IMR-90 (cell line): Measurements from ENCODE around the gene CEACAM7. TPM values are rescaled to one million over a fixed set of nuclear protein-coding genes. Genes with fewer than 3 reads are reported as not detected.

Source experiments
- ATAC-seq: fragments of 200-7000 bp; cut with Tn5 transposase; 2 replicates; pipeline ENCODE4 v1.9.1; 2020; ENCODE audit warnings: low read depth, mild to moderate bottlenecking, moderate library complexity
- BruUV-seq: library from RNA; stranded (reverse); fragments of 400-500 nt; replicated peaks from 2 replicates; lab custom pipeline; 2021; lab: Mats Ljungman, UMichigan
- CTCF ChIA-PET: fragments of 300-600 bp; formaldehyde crosslinking; extraction: SDS; loops from one replicate; lab custom pipeline; 2021; ENCODE audit warnings: antibody characterized with exemption; lab: Yijun Ruan, JAX
- POLR2A ChIA-PET: fragments of 300-600 bp; sonication (Branson Sonifier 250); formaldehyde crosslinking; loops from one replicate; lab custom pipeline; 2022; ENCODE audit warnings: antibody characterized with exemption; ENCODE audit not compliant: unreplicated experiment; lab: Charles Lee
- DNase-seq: peaks from one replicate; pipeline ENCODE4 v3.0.0; 2013
- H2AFZ ChIP-seq: replicated peaks from 2 replicates; pipeline ENCODE3; 2013; ENCODE audit warnings: low read length, mild to moderate bottlenecking; ENCODE audit not compliant: poor library complexity
- H2AK5ac ChIP-seq: 2 replicates; pipeline ENCODE4 v1.6.1; 2013; ENCODE audit warnings: low read depth, low read length, inconsistent platforms
- H2AK9ac ChIP-seq: replicated peaks from 2 replicates; pipeline ENCODE3; 2013; ENCODE audit warnings: mild to moderate bottlenecking, low read depth, low read length, moderate library complexity; ENCODE audit not compliant: poor library complexity
- H2BK120ac ChIP-seq: 2 replicates; pipeline ENCODE4 v1.6.1; 2013; ENCODE audit warnings: low read depth, low read length, inconsistent platforms
- H2BK15ac ChIP-seq: 3 replicates; pipeline ENCODE4 v1.6.1; 2013; ENCODE audit warnings: low read depth, low read length, inconsistent platforms
- H2BK20ac ChIP-seq: 2 replicates; pipeline ENCODE4 v1.6.1; 2013; ENCODE audit warnings: low read depth, mild to moderate bottlenecking, inconsistent platforms, low read length, moderate library complexity
- H2BK5ac ChIP-seq: 2 replicates; pipeline ENCODE4 v1.6.1; 2013; ENCODE audit warnings: mild to moderate bottlenecking, low read depth, low read length, inconsistent platforms; ENCODE audit not compliant: poor library complexity, severe bottlenecking
- H3K14ac ChIP-seq: replicated peaks from 2 replicates; pipeline ENCODE4 v1.6.1; 2013; ENCODE audit warnings: low read depth, low read length, inconsistent platforms
- H3K18ac ChIP-seq: 2 replicates; pipeline ENCODE4 v1.6.1; 2013; ENCODE audit warnings: low read depth, low read length, control low read depth
- H3K23ac ChIP-seq: 2 replicates; pipeline ENCODE4 v1.6.1; 2013; ENCODE audit warnings: low read depth, low read length, inconsistent platforms
- H3K27ac ChIP-seq: 2 replicates; pipeline ENCODE4 v1.5.1; 2013; ENCODE audit warnings: mild to moderate bottlenecking, control low read depth, low read length; ENCODE audit not compliant: insufficient read depth
- H3K27me3 ChIP-seq: 2 replicates; pipeline ENCODE4 v1.6.1; 2013; ENCODE audit warnings: low read length; ENCODE audit not compliant: control insufficient read depth, insufficient read depth
- H3K36me3 ChIP-seq: 2 replicates; pipeline ENCODE4 v1.6.1; 2013; ENCODE audit warnings: low read length, mixed read lengths; ENCODE audit not compliant: control insufficient read depth, insufficient read depth
- H3K4ac ChIP-seq: 2 replicates; pipeline ENCODE4 v1.6.1; 2013; ENCODE audit warnings: low read depth, low read length, inconsistent platforms
- H3K4me1 ChIP-seq: 2 replicates; pipeline ENCODE4 v1.6.1; 2013; ENCODE audit warnings: low read length, mixed read lengths; ENCODE audit not compliant: control insufficient read depth, insufficient read depth
- H3K4me2 ChIP-seq: 2 replicates; pipeline ENCODE4 v1.6.1; 2013; ENCODE audit warnings: low read depth, mild to moderate bottlenecking, control low read depth, low read length, moderate library complexity
- H3K4me3 ChIP-seq: 2 replicates; pipeline ENCODE4 v1.5.1; 2013; ENCODE audit warnings: low read depth, mild to moderate bottlenecking, control low read depth, low read length, moderate library complexity; ENCODE audit not compliant: insufficient read depth
- H3K56ac ChIP-seq: 2 replicates; pipeline ENCODE4 v1.6.1; 2013; ENCODE audit warnings: low read length, inconsistent platforms; ENCODE audit not compliant: insufficient read depth; ENCODE audit errors: extremely low read depth
- H3K79me1 ChIP-seq, 2 experiments: 2 replicates each; pipeline ENCODE4 v1.6.1; 2013; ENCODE audit warnings: low read length in 2 of 2, inconsistent platforms in 1 of 2, low read depth in 1 of 2
- H3K9ac ChIP-seq: 2 replicates; pipeline ENCODE4 v1.6.1; 2013; ENCODE audit warnings: low read depth, low read length, control low read depth
- H3K9me1 ChIP-seq: 2 replicates; pipeline ENCODE4 v1.6.1; 2013; ENCODE audit warnings: low read length, inconsistent platforms; ENCODE audit not compliant: insufficient read depth
- H3K9me3 ChIP-seq: 2 replicates; pipeline ENCODE4 v1.6.1; 2013; ENCODE audit warnings: low read length; ENCODE audit not compliant: control insufficient read depth, insufficient read depth
- H4K20me1 ChIP-seq: 2 replicates; pipeline ENCODE4 v1.6.1; 2013; ENCODE audit warnings: low read length, inconsistent platforms; ENCODE audit not compliant: insufficient read depth
- H4K5ac ChIP-seq: 2 replicates; pipeline ENCODE4 v1.6.1; 2013; ENCODE audit warnings: mild to moderate bottlenecking, low read depth, low read length, control low read depth
- H4K8ac ChIP-seq, 2 experiments: 2 replicates each; pipeline ENCODE4 v1.6.1; 2013; ENCODE audit warnings: low read depth in 2 of 2, low read length in 2 of 2, control low read depth in 1 of 2, inconsistent platforms in 1 of 2
- H4K91ac ChIP-seq: 2 replicates; pipeline ENCODE4 v1.6.1; 2013; ENCODE audit warnings: low read depth, low read length, inconsistent platforms; ENCODE audit not compliant: insufficient read depth
- BHLHE40 ChIP-seq: fragments of 150-350 bp; IDR thresholded peaks from 2 replicates; pipeline ENCODE4 v1.6.1; 2016; ENCODE audit warnings: mild to moderate bottlenecking, low read depth, low read length
- CEBPB ChIP-seq: IDR thresholded peaks from 2 replicates; pipeline ENCODE4 v1.6.1; 2012; ENCODE audit warnings: low read depth, low read length, improper control_type of control experiment
- CHD1 ChIP-seq: IDR thresholded peaks from 2 replicates; pipeline ENCODE4 v1.6.1; 2012; ENCODE audit warnings: low read depth, low read length, improper control_type of control experiment
- CTCF ChIP-seq: conservative IDR thresholded peaks from 2 replicates; pipeline ENCODE4 v1.5.1; 2012; ENCODE audit warnings: mild to moderate bottlenecking, low read depth, low read length, improper control_type of control experiment
- FOS ChIP-seq: fragments of 150-350 bp; IDR thresholded peaks from 2 replicates; pipeline ENCODE4 v1.6.1; 2016; ENCODE audit warnings: low read depth, low read length
- MAFK ChIP-seq: IDR thresholded peaks from 2 replicates; pipeline ENCODE4 v1.6.1; 2012; ENCODE audit warnings: low read depth, low read length, improper control_type of control experiment
- MAZ ChIP-seq: IDR thresholded peaks from 2 replicates; pipeline ENCODE4 v1.6.1; 2012; ENCODE audit warnings: low read depth, mild to moderate bottlenecking, low read length, improper control_type of control experiment, moderate library complexity, borderline replicate concordance
- MXI1 ChIP-seq: IDR thresholded peaks from 2 replicates; pipeline ENCODE4 v1.6.1; 2012; ENCODE audit warnings: low read depth, mild to moderate bottlenecking, low read length, moderate library complexity, borderline replicate concordance
- NFE2L2 ChIP-seq: fragments of 150-350 bp; IDR thresholded peaks from 2 replicates; pipeline ENCODE4 v1.6.1; 2016; ENCODE audit warnings: low read depth, mild to moderate bottlenecking, low read length
- POLR2A ChIP-seq: IDR thresholded peaks from 2 replicates; pipeline ENCODE4 v1.6.1; 2012; ENCODE audit warnings: mild to moderate bottlenecking, low read depth, low read length
- RAD21 ChIP-seq: IDR thresholded peaks from 2 replicates; pipeline ENCODE4 v1.6.1; 2012; ENCODE audit warnings: low read length, improper control_type of control experiment
- RCOR1 ChIP-seq: IDR thresholded peaks from 2 replicates; pipeline ENCODE4 v1.6.1; 2012; ENCODE audit warnings: mild to moderate bottlenecking, low read length, improper control_type of control experiment; ENCODE audit not compliant: insufficient replicate concordance
- RFX5 ChIP-seq: IDR thresholded peaks from 2 replicates; pipeline ENCODE4 v1.8.0; 2012; ENCODE audit warnings: low read depth, mild to moderate bottlenecking, low read length, moderate library complexity
- SMC3 ChIP-seq: fragments of 150-350 bp; IDR thresholded peaks from 2 replicates; pipeline ENCODE4 v1.6.1; 2016; ENCODE audit warnings: low read depth, mild to moderate bottlenecking, antibody characterized with exemption, low read length, moderate library complexity
- WGBS, 2 experiments: methylation state at CpG; one replicate each; pipeline versions ENCODE4 v1.1.5 to v1.1.7; 2013; ENCODE audit warnings: missing lambda C conversion rate in 2 of 2; ENCODE audit not compliant: insufficient read length in 1 of 2; ENCODE audit errors: extremely low coverage in 2 of 2; 5-methylcytosine and 5-hydroxymethylcytosine counted together
- dilution Hi-C: fragments of 300-500 bp; cut with HindIII; formaldehyde crosslinking; loops from one replicate; pipeline ENCODE4 v1.14.3; 2018; ENCODE audit warnings: low sequenced_read_pairs; ENCODE audit not compliant: unreplicated experiment
- in situ Hi-C: fragments of 300-500 bp; cut with MboI; formaldehyde crosslinking; loops from 3 replicates; pipeline ENCODE4 v1.14.3; 2019; ENCODE audit warnings: low sequenced_read_pairs, inconsistent platforms, mixed read lengths
- intact Hi-C: fragments of 100-400 bp; cut with micrococcal nuclease; formaldehyde crosslinking; loops from 2 replicates; pipeline ENCODE4 v1.10.0; 2022
- polyA plus RNA-seq, 3 experiments: library from polyadenylated mRNA; depleted of rRNA; stranded (reverse); fragments of >200 nt; gene quantifications; 2 replicates each; pipeline ENCODE4 v1.2.3, GENCODE V29; 2012; ENCODE audit warnings: low replicate concordance in 1 of 3
- total RNA-seq: library from RNA; depleted of rRNA; stranded (reverse); fragments of >200 nt; gene quantifications from 2 replicates; pipeline ENCODE4 v1.2.3, GENCODE V29; 2012
- TF ChIP-seq, protein P1 (sequence below): fragments of 150-350 bp; IDR thresholded peaks from 2 replicates; pipeline ENCODE4 v1.6.1; 2016; ENCODE audit warnings: low read depth, mild to moderate bottlenecking, low read length, moderate library complexity, borderline replicate concordance
- TF ChIP-seq, protein P2 (sequence below): fragments of 150-350 bp; IDR thresholded peaks from 2 replicates; pipeline ENCODE4 v1.6.1; 2017; ENCODE audit warnings: mild to moderate bottlenecking, antibody characterized with exemption, low read length, low read depth

Gene CEACAM7
- total and polyA plus RNA-seq, 2 of the 4 experiments (the other 2 are of a cell fraction), result not detected

GRCh38 chr19:41624937-41625336 lies 63.1 kb downstream of the CEACAM7 start:
- ATAC-seq (no peak), DNase-seq (no peak)
- Histone ChIP-seq H3K9me3 (no peaks in the 10 kb centered on the region), H2BK120ac (no peak overlapping the region), H3K14ac (no peak overlapping the region), H3K4ac (no peak overlapping the region), H3K4me3 (no peak overlapping the region), H4K8ac (no peak overlapping the region), H3K27me3 (peaks cover 2% of the 10 kb centered on the region; the same call in 1 of the 2 replicates), H2BK15ac (no peak overlapping the region), H2BK20ac (no peak overlapping the region), H3K9me1 (no peaks in the 10 kb centered on the region), H3K79me1 (no peaks in the 10 kb centered on the region), H3K27ac (no peak overlapping the region), H4K20me1 (no peaks in the 10 kb centered on the region), H3K4me1 (no peaks in the 10 kb centered on the region), H4K5ac (no peak overlapping the region), H3K23ac (no peak overlapping the region), H2AFZ (no peak overlapping the region), H3K4me2 (no peak overlapping the region), H4K91ac (no peak overlapping the region), H3K56ac (no peak overlapping the region), H2AK5ac (no peak overlapping the region), H3K9ac (no peak overlapping the region), H2BK5ac (no peak overlapping the region), H3K18ac (no peak overlapping the region), H3K36me3 (no peaks in the 10 kb centered on the region), H2AK9ac (no peak overlapping the region)
- dilution Hi-C loops (no loop called here), in situ Hi-C loops (no loop called here), intact Hi-C loops (no loop called here)
- ChIA-PET CTCF (no interaction called here), POLR2A (no interaction called here)
- BruUV-seq, result no TSS peak
- TF ChIP-seq, protein P1, sequence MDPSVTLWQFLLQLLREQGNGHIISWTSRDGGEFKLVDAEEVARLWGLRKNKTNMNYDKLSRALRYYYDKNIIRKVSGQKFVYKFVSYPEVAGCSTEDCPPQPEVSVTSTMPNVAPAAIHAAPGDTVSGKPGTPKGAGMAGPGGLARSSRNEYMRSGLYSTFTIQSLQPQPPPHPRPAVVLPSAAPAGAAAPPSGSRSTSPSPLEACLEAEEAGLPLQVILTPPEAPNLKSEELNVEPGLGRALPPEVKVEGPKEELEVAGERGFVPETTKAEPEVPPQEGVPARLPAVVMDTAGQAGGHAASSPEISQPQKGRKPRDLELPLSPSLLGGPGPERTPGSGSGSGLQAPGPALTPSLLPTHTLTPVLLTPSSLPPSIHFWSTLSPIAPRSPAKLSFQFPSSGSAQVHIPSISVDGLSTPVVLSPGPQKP, result no peak
- no peak for TF ChIP-seq NFE2L2
- TF ChIP-seq MAZ, result no peak
- no peak for TF ChIP-seq FOS
- no peak for TF ChIP-seq RCOR1
- no peak for TF ChIP-seq CHD1
- TF ChIP-seq, protein P2, sequence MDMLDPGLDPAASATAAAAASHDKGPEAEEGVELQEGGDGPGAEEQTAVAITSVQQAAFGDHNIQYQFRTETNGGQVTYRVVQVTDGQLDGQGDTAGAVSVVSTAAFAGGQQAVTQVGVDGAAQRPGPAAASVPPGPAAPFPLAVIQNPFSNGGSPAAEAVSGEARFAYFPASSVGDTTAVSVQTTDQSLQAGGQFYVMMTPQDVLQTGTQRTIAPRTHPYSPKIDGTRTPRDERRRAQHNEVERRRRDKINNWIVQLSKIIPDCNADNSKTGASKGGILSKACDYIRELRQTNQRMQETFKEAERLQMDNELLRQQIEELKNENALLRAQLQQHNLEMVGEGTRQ, result no peak
- no peak for TF ChIP-seq MXI1
- TF ChIP-seq BHLHE40, result no peak
- no peak for TF ChIP-seq CEBPB
- no peak for TF ChIP-seq SMC3
- no peak for TF ChIP-seq RAD21
- TF ChIP-seq RFX5, result no peak
- no peak for TF ChIP-seq CTCF
- TF ChIP-seq MAFK, result no peak
- TF ChIP-seq POLR2A, result no peak
- no CpG with 5 or more reads among the region's 4 CpGs for WGBS, 2 experiments
